Measurements from ENCODE around the gene DPY30. TPM values are rescaled to one million over a fixed set of nuclear protein-coding genes. Genes with fewer than 3 reads are reported as not detected.
A peak's percentile ranks its signal among the peaks of the same experiment; 100 is the strongest.

The DPY30 gene
- total and polyA plus RNA-seq, 2 experiments from 2014 or later = 156 to 518 TPM

- TF ChIP-seq, protein P1, sequence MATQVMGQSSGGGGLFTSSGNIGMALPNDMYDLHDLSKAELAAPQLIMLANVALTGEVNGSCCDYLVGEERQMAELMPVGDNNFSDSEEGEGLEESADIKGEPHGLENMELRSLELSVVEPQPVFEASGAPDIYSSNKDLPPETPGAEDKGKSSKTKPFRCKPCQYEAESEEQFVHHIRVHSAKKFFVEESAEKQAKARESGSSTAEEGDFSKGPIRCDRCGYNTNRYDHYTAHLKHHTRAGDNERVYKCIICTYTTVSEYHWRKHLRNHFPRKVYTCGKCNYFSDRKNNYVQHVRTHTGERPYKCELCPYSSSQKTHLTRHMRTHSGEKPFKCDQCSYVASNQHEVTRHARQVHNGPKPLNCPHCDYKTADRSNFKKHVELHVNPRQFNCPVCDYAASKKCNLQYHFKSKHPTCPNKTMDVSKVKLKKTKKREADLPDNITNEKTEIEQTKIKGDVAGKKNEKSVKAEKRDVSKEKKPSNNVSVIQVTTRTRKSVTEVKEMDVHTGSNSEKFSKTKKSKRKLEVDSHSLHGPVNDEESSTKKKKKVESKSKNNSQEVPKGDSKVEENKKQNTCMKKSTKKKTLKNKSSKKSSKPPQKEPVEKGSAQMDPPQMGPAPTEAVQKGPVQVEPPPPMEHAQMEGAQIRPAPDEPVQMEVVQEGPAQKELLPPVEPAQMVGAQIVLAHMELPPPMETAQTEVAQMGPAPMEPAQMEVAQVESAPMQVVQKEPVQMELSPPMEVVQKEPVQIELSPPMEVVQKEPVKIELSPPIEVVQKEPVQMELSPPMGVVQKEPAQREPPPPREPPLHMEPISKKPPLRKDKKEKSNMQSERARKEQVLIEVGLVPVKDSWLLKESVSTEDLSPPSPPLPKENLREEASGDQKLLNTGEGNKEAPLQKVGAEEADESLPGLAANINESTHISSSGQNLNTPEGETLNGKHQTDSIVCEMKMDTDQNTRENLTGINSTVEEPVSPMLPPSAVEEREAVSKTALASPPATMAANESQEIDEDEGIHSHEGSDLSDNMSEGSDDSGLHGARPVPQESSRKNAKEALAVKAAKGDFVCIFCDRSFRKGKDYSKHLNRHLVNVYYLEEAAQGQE (IDR thresholded peaks at IDR 0.05; ENCODE audit: unreplicated experiment) = no peak
- no peak for TF ChIP-seq EZH2 (IDR thresholded peaks at IDR 0.05; ENCODE audit: low read depth, unreplicated experiment)
- no peak for TF ChIP-seq POLR2AphosphoS5 (IDR thresholded peaks at IDR 0.05; ENCODE audit: low read depth)
- TF ChIP-seq, protein P2, sequence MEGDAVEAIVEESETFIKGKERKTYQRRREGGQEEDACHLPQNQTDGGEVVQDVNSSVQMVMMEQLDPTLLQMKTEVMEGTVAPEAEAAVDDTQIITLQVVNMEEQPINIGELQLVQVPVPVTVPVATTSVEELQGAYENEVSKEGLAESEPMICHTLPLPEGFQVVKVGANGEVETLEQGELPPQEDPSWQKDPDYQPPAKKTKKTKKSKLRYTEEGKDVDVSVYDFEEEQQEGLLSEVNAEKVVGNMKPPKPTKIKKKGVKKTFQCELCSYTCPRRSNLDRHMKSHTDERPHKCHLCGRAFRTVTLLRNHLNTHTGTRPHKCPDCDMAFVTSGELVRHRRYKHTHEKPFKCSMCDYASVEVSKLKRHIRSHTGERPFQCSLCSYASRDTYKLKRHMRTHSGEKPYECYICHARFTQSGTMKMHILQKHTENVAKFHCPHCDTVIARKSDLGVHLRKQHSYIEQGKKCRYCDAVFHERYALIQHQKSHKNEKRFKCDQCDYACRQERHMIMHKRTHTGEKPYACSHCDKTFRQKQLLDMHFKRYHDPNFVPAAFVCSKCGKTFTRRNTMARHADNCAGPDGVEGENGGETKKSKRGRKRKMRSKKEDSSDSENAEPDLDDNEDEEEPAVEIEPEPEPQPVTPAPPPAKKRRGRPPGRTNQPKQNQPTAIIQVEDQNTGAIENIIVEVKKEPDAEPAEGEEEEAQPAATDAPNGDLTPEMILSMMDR (conservative IDR thresholded peaks at IDR 0.05; ENCODE audit: low read depth in 2 of 2) = no peak
- TF ChIP-seq CREB1 (CRISPR knock-in tag; IDR thresholded peaks at IDR 0.05; ENCODE audit: low read depth) = no peak
Measured at GRCh38 chr2:32061973-32062861, 22.6 kb upstream of the DPY30 start (continued).

GRCh38 chr2:32061430-32061829 is 21.8 kb upstream of the DPY30 start:
- ATAC-seq = no peak
- Mint-ChIP-seq H3K27ac (no peak overlapping the region), H3K4me1 (peaks cover 17% of the 10 kb centered on the region)
- TF ChIP-seq ETS1 (IDR thresholded peaks at IDR 0.05) (no peak), POLR2AphosphoS5 (IDR thresholded peaks at IDR 0.05; ENCODE audit: low read depth) (no peak), CREB1 (CRISPR knock-in tag; IDR thresholded peaks at IDR 0.05; ENCODE audit: low read depth) (no peak), NANOG (IDR thresholded peaks at IDR 0.05; ENCODE audit: borderline replicate concordance) (no peak), ZNF114 (CRISPR knock-in tag; IDR thresholded peaks at IDR 0.05) (no peak), JUNB (IDR thresholded peaks at IDR 0.05; ENCODE audit: unreplicated experiment) (no peak), EZH2 (IDR thresholded peaks at IDR 0.05; ENCODE audit: low read depth, unreplicated experiment) (no peak), ZNF331 (CRISPR knock-in tag; IDR thresholded peaks at IDR 0.05; ENCODE audit: low read depth) (no peak)
- TF ChIP-seq, protein P1 (IDR thresholded peaks at IDR 0.05; ENCODE audit: unreplicated experiment) = no peak
- TF ChIP-seq, protein P2 (conservative IDR thresholded peaks at IDR 0.05; ENCODE audit: low read depth in 2 of 2) = no peak

More at GRCh38 chr2:32061430-32061829, 21.8 kb upstream of the DPY30 start:
- H3K27me3 ChIP-seq (ENCODE audit: insufficient read depth) = no peaks in the 10 kb centered on the region
- H3K36me3 ChIP-seq (ENCODE audit: insufficient read depth) = no peaks in the 10 kb centered on the region
- H3K4me2 ChIP-seq = no peak overlapping the region
- peaks cover 4% of the 10 kb centered on the region; the same call in 1 of the 3 replicates for H3K9me3 Mint-ChIP-seq
- H3K4me3 ChIP-seq = no peak overlapping the region
- no peak overlapping the region for H3K4me3 Mint-ChIP-seq
- peak overlapping the region; percentile 89 for H2AFZ ChIP-seq
- H3K4me1 ChIP-seq (ENCODE audit: insufficient read depth) = peaks cover 8% of the 10 kb centered on the region; the same call in 1 of the 2 replicates
- no peak for DNase-seq (ENCODE audit: low spot score)
- H3K36me3 Mint-ChIP-seq (ENCODE audit: low read depth) = 0 out of 3 replicates have a peak, but pooled peaks cover 3% of the 10 kb centered on the region
- H3K27ac ChIP-seq (ENCODE audit: low read depth) = 0 out of 2 replicates have a peak overlapping the region, but pooled peaks have one; percentile 0
- H3K79me2 ChIP-seq (replicated peaks; ENCODE audit: insufficient read depth) = peaks cover 22% of the 10 kb centered on the region
- H3F3A ChIP-seq (replicated peaks; ENCODE audit: low read depth) = peaks cover 3% of the 10 kb centered on the region; the same call in 1 of the 2 replicates
- H3K9me2 ChIP-seq (ENCODE audit: insufficient read depth) = no peaks in the 10 kb centered on the region
- peaks cover 4% of the 10 kb centered on the region for H3K27me3 Mint-ChIP-seq (ENCODE audit: insufficient read depth, low read depth, poor library complexity)
- no peaks in the 10 kb centered on the region for H4K20me1 ChIP-seq (replicated peaks; ENCODE audit: insufficient read depth)
